Choroid plexus epithelial cell (primary cell): ENCODE measurements around the gene CEP83.

Source experiments
- DNase-seq: peaks from one replicate; pipeline ENCODE4 v3.0.0-alpha.2; 2010; ENCODE audit warnings: low read depth
- H3K4me3 ChIP-seq: 2 replicates; pipeline ENCODE4 v1.5.1; 2011; ENCODE audit warnings: low read depth, mild to moderate bottlenecking, control low read depth, low read length, moderate library complexity
- TF ChIP-seq, protein P1 (sequence below): conservative IDR thresholded peaks from 2 replicates; pipeline ENCODE4 v1.5.1; 2011; ENCODE audit warnings: low read depth, mild to moderate bottlenecking, control low read depth, inconsistent platforms, low read length, moderate library complexity

CEP83 gene

DNA sequence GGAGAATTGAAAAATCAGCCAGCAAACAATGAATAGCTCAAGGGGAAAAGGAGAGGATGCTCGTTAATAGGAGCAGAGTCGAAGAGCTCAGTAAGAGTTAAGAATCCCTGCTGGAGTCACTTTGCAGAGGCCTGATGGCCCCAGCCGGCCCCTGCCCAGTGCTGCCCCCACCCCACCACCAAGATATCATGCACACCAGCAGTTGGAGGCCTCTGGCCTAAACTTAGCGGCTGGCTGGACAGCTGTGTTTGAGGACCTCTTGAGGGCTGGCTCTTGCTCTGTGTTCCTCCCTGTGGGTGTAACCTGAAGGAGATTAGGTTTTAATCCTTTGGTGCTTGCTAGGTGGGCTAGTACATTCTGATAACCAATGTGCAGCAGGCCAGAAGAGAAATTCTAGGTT is 169.3 kb downstream of the CEP83 start:
- TF ChIP-seq, protein P1, sequence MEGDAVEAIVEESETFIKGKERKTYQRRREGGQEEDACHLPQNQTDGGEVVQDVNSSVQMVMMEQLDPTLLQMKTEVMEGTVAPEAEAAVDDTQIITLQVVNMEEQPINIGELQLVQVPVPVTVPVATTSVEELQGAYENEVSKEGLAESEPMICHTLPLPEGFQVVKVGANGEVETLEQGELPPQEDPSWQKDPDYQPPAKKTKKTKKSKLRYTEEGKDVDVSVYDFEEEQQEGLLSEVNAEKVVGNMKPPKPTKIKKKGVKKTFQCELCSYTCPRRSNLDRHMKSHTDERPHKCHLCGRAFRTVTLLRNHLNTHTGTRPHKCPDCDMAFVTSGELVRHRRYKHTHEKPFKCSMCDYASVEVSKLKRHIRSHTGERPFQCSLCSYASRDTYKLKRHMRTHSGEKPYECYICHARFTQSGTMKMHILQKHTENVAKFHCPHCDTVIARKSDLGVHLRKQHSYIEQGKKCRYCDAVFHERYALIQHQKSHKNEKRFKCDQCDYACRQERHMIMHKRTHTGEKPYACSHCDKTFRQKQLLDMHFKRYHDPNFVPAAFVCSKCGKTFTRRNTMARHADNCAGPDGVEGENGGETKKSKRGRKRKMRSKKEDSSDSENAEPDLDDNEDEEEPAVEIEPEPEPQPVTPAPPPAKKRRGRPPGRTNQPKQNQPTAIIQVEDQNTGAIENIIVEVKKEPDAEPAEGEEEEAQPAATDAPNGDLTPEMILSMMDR = peak; percentile 11
- no peak overlapping the region for H3K4me3 ChIP-seq
- DNase-seq = no peak

DNA sequence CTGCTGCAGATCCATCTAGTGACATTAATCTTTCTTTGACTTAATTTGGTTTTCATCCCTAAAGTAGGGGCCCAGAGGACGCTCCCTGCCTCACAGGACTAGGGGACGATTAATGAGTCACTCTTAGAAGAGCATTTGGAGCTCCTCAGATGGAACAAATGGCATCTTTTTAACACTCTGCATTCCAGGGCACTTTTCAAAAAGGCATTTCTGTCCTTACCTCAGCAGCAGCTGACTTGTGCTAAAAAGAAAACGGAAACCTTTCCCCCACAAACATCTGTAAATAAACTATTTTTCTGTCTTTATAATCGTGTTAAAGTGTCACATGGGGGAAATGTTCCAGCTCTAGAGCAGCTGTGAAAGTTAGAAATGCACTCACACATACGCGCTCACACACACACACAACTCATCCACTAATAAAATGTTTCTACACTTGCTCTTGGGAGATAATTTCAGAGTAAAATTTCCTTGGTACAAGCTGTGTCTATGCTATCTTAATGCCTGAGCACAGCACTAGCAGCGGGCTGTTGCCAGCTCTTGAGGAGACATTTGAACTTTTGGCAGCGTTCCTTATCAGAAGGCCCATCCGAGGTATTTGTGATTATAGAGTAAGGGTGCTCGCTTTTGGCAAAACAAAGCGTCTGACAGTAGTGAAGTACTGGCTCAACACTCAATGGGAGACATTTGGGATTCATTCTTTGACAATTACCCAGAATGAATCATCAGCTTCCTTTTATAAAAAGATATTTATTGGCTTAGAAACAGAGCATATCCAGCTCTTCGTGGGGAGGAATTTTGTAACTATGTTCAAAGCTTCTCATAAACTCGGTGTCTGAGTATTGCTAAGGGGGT is 170.0 kb downstream of the CEP83 start:
- TF ChIP-seq, protein P1 = no peak
- peak; percentile 72 for DNase-seq
- no peak overlapping the region for H3K4me3 ChIP-seq

DNA sequence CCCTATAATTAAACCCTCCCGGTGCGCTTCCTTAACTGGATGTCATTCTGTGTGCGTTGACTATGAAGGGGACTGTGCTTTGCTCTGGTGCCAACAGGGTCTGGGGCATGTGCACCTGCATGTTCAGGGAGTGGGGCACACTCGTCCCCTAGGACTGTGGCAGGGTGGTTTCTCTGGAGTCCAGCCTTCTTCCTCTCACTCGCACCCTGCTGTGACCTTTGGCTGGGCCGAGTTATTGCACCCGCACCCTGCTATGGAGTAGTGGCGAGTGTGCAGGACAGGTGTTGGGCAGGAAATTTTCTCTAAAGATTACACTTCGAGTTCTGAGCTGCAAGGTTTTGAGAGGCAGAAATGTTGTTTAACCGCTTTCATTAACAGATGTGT is 172.4 kb downstream of the CEP83 start:
- TF ChIP-seq, protein P1 = no peak
- DNase-seq = no peak
- H3K4me3 ChIP-seq = no peak overlapping the region

DNA sequence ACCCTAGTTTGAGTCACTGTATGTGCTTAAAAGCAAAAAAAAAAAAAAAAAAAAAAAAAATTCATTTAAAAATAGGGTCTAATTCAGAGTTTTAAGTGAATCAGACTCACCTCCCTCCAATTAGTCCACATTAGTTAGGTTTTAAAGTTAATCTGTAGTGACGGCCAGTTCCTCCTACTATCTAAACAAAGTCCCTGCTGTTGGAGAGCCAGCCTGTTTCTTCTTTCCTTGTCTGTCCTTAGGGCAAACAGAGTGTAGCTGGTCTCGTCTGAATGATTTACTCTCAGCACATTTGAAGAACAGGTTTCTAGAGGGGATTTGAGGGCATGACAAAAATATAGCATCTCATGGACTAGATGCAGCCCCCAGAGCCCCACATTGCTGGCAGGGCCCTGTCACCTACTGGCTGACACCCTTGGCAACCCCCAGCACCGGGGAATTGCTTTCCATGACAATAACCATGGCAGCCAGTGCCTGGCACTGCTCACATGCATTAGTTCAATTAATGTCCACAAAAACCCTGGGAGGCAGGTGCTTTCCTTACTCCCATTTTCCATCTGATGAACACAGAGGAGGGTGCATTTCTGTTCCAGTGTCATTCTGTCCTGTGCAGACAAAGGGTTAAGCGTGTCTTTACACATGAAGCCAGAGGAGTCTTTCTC is 173.0 kb downstream of the CEP83 start:
- TF ChIP-seq, protein P1 = no peak
- no peak overlapping the region for H3K4me3 ChIP-seq
- DNase-seq = no peak

DNA sequence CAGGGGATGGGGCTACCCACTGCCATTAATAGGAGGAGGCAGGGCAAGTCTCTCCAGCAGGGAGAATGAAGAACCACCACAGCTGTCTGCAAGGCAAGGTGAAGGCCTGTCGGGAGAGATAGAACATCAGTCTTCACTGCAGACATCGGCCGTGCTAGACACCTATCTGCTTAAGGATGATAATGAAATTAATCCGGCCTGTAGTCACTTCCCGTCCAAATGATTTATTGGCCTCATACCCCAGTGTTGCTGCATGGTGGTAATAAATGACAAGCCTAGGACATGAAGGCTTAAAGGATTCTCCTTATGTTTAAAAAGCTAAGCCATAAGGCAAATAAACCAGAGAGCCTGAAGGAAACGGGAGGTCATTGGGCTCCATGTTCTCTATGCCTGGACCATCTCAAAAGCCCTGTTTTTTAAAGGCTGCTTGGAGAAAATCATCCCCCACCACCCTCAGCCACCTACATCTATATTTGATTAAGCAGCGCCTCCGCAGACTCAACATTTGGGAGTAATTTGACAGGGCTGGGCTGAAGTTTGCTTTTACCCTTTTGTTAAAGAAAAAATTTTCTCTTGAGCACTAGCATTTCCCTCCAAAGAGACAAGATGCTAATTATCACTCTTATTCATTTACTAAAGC is 173.6 kb downstream of the CEP83 start:
- no peak overlapping the region for H3K4me3 ChIP-seq
- DNase-seq = no peak
- TF ChIP-seq, protein P1 = no peak

DNA sequence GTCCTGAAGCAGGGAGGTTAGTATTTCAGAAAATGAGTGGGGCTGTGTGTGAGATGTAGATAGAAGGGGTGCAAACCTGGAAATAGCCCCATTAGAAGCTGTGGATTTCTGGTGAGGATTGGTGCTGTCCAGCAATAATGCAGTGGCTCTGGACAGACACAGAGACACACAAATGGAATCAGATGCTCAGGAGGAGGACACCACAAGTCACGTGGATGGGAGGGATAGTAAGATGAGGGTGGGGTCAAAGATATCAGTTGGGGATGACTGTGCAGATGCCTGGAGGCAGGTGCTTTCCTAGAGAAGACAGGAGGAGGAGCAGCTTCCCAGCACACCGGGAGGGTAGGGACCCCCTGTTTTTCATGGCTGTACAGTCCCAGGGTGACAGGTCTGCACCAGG is 174.8 kb downstream of the CEP83 start:
- DNase-seq = no peak
- TF ChIP-seq, protein P1 = no peak
- no peak overlapping the region for H3K4me3 ChIP-seq
